Measurements from ENCODE around the gene ADARB2.
"Not testable (repeated sequence)": the region's sequence is repeated elsewhere in the genome, so short reads cannot be mapped to it uniquely, and the experiment has no call there.

The ADARB2 gene

DNA sequence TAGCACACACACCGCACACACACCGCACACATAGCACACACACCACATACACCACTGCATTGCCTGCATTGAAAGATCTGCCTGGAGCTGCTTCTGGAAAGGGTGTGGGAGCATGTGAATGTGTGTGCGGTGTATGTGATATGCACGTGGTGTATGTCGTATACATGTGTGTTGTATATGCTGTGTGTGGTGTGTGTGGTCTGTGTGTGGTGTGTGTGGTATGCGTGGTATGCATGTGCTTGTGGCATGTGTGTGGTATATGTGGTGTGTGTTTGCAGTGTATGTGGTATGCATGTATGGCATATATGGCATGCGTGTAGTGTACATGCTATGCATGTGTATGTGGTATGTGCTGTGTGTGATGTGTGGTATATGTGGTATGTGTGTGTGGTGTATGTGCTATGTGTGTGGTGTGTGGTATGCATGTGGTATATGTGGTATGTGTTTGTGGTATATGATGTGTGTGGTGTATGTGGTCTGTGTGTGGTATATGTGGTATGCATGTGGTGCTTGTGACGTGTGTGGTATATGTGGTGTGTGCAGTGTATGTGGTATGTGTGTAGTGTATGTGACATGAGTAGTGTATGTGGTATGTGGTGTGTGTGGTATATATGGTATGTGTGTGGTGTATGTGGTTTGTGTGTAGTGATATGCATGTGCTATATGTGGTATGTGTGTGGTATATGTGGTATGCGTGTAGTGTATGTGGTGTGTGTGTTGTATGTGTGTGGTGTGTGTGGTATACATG lies 505.0 kb downstream of the ADARB2 start:
- DNase-seq, result no peak

DNA sequence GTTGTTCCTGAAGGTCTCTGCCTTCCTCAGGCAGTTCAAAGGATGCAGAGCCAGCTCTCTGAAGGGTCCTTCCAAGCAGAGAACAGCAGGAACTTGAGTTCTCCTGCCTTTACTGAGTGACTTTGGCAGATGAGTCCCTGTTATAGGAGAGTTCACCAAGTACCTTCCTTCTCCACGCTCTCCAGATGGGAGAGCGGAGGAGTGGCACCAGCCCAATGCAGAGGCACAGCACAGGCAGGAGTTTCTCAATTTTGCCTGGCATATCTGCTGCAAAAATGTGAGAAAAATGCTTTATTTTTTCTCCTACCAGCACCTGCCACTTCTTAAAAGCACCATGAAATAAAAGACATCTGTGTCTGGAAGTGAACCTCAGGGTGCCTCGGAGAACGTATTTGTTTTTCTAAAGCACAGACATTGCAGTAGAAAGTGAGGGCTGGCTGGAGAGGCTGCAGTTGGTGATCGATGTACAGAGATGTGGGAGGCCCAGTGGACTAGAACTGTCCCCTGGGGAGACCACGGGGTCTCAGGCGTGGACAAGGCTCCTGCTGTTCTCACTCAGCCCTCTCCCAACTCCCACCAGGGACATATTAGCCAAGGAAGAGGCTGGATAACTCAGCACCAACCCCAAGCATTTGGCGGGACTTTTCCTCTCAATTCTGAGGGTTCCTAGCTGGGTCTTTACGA lies 506.6 kb downstream of the ADARB2 start:
- DNase-seq, result no peak

DNA sequence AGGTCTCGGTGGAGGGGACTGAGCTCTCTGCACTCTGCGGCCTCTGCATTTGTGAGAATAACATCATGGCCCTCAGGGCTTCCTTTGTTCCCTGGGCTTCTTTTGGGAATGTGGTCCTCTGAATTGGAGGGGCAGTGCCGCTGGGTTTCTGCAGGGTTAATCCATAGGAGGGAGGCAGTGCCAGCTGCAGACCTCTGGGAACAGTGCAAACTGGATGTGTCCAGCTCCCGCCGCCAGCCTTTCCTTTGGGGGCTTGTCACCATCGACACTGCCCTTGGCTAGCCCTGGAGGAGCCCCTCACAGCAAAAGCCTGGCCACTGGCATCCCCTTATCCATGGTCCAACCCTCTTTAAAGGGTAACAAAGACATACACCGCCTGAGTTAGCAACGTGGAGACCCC lies 507.2 kb downstream of the ADARB2 start:
- DNase-seq, result no peak

DNA sequence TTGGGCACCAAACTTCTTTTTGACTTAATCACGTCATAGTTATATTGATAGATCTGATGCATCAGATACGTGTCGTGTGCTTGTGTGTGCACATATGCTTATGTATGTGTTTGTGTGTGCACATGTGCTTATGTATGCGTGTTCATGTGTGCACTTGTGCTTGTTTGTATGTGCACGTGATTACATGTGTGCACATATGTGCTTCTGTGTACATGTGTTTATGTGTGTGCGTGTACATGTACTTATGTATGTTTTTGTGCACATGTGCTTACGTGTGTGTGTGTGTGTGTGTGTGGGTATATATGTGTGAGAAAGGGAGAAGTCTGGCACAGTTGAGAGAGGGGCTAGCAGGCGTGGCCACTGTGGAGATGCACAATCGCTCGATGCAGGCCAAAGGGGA lies 507.8 kb downstream of the ADARB2 start:
- no peak for DNase-seq

DNA sequence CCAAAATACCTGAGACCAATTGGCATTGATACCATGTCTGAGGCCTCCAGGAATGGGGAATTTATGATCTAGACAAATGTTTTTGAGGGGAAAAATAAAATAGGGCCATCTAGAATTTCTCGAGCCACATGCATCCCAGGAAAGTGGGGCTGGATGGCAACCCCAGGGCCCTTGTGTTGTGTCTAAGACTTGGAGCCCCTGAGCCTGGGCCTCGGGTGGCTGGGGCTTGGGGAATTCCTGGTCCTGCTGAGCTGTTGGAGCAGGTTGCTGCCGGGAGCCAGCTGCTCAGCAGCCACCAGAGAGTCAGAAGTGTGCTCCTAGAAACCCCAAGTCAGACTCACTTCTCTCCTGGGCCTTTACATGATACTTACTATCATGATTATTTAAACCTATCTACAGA lies 508.2 kb downstream of the ADARB2 start:
- DNase-seq, result no peak

DNA sequence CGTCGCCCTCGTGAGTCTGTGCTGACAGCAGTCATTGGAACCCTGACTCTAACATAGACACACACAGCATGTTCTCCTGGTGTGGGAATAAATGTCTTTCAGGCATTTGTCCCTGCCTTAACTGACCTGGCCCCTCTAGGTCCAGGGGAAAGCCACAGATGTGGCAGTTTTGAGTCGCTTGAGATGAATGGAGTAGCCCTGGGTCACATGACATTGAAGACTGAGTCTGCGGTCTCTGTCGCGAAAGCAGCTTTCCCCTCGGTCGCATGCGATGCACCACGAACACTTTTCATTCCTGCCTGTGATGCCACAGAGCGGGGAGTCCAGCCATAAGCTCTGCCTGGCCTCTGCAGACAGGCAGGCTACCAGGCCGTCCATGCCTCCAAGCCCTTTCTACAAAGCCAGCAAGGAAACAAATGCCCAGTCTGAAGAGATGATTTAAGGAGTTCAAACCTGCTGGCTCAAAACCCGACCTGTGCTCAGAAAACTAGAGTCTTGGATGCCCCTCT lies 508.8 kb downstream of the ADARB2 start:
- no peak for DNase-seq

DNA sequence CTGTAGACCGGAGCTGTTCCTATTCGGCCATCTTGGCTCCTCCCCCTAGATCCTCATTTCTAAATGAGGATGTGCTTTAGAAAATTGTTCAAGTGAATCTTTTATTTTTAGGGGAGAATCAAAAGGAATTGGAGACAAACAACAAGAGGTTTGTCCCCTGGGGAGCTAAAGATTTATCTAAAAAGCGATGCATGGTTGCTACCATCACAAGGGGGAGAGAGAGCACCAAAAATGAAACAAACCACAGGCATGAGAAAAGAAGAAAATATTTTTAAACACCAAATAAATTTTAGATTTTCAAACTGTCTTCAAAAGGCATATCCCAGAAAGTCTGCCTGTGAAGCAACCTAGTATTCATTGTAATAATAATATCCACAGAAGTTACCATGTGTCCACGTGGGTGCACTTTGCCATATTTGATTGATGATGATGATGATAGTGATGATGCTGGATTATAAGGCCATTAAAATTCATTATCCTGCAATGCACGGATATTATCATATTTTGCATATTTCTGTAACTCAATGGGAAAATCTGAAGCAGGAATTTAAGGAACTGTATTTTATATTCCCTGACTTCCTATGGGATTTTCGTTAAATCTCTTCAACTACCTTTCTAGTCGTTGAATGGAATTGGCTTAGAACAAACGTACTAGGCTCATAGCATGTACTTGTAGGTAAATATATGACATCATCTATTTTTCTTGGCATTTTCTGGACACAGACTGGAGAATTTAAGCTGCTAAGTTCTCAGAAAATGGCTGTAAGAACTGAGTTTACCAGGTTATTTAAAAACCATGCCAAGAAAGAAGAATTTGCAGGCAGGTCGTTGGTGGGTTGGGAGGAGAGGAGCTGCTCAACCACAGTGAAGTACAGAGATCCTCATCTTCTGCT lies 509.6 kb downstream of the ADARB2 start:
- DNase-seq, result no peak

DNA sequence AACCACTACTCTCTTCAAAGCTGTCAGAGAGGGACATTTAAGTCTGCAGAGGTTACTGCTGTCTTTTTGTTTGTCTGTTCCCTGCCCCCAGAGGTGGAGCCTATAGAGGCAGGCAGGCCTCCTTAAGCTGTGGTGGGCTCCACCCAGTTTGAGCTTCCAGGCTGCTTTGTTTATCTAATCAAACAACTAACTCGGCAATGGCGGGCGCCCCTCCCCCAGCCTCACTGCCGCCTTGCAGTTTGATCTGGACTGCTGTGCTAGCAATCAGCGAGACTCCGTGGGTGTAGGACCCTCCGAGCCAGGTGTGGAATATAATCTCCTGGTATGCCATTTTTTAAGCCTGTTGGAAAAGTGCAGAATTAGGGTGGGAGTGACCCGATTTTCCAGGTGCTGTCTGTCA lies 510.4 kb downstream of the ADARB2 start:
- not testable (repeated sequence) for DNase-seq

DNA sequence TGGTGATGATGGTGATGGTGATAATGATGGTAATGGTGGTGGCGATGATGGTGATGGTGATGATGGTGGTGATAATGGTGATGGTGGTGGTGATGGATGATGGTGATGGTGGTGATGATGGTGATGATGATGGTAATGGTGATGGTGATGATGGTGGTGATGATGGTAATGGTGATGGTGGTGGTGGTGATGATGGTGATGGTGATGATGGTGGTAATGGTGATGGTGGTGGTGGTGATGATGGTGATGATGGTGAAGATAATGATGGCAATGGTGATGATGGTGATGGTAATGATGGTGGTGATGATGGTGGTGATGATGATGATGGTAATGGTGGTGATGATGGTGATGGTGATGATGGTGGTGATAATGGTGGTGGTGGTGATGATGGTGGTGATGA lies 517.5 kb downstream of the ADARB2 start:
- DNase-seq, result not testable (repeated sequence)

DNA sequence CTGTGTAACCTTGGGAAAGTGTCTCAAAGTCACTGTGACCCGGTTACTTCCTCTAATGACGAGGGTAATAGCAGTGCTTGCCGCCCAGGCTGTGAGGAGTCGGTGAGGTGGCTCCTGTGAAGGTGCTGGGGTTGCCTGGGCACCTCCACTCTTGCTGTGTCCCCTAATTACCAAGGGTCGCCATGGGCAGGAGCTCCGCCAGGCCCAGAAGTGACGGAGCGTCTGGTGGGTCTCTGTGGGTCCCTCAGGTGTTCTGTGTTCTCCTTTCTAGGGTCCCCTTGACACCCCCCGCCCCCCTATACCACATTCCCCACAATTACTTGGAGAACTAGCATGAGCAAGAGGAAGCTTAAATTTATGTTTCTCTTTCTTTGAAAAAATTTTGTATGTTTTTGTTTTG lies 519.7 kb downstream of the ADARB2 start:
- no peak for DNase-seq

DNA sequence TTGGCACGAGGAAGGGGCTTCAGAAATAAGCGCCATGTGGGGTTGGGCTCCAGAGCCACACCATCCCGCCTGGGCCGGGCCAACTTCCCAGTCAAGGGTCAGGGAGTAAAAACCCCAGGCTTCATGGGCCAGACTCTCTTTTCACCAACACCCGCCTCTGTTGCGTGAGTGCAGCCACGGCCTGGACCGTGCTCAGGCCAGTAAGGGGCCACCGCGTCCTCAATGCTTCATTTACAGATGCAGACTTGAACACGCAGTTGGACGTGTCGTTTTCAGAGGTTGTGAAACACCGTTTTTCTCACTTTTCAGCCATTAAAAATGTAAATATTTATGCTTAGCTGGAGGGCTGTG lies 520.1 kb downstream of the ADARB2 start:
- DNase-seq, result no peak

DNA sequence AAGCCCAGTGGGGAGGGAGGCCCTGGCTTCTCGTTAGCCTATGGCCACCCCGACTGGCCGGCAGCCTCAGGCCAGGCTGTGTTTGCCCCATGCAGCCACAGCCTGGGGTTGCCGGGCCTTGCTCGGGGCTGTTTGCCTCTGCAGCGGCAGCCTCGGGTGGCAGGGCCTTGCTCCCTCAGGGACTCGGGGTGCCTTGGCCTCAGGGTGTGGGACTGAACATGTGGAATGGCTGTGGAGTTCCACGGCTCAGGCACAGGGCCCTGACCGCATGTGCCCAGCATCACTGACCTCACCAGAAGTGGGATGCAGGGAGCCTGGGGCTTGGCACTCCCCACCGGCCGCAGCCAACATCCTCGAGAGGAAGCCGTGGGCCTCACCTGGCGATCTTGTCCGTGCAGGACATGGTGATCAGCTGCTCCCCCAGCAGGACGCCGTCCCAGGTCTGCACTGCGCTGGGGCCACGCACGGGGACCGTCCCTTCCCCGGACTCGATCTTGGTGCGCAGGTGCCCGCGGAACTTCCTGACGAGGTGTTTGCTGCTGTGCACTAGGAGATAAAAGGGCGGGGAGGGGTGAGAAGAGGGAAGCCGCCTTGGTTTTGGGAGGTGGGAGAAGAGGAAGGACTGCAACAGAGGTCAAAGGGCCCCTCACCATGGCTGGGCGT lies 520.6 kb downstream of the ADARB2 start:
- no peak for DNase-seq

DNA sequence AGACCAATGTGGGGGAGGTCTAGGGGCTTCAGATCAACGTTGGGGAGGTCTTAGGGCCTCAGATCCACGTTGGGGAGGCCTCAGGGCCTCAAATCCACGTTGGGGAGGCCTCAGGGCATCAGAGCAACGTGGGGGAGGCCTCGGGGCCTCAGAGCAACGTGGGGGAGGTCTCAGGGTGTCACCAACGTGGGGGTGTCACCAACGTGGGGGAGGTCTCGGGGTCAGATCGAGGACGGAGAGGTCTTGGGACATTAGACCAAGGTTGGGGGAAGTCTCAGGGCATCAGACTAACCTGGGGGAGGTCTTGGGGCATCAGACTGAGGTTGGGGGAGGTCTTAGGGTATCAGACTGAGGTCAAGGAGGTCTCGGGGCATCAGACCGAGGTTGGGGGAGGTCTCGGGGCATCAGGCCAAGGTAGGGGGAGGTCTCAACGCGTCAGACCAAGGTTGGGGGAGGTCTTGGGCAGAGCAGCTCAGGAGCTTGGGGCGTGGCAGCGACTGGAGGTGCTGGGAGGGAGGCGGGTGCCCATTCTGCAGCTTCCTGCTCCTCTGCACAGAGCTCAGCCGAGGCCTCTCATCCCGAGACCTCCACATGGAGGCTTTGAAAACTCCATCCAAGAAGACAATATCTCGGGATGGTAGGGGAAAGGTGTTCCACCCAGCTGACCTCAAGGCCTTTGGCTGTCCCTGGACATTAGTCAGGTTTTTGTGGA lies 521.3 kb downstream of the ADARB2 start:
- no peak for DNase-seq

DNA sequence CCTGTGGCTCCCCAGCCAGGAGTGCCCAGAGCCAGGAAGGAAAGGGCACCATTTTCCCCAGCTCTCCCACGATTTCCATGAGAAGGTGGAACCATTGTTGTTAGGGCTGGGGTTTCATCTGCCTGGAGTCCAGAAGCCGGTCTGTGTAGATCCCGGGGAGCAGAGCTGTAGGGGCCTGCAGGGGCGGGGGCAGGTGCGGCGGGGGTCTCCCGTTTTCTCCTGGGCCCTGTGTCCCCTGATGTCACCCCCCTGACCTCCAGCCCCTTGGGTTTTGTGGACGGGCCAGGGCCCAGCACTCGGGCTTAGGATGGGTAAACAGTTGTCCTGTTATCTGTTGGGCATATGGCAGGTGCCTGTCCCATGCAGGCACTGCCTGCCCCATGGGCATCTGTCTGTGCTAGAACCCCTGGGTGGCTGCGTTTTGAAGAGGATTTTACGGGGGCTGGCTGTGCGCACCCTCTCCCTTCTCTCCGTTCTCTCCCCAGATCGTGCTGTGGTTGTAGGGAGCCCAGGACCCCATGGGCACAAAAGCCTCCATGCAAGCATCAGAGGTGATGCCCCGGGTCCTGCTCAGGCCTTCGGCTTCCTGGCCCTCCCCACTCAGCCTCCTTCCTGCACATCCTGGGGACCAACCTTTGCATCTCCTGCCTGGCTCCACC lies 522.3 kb downstream of the ADARB2 start:
- no peak for DNase-seq

DNA sequence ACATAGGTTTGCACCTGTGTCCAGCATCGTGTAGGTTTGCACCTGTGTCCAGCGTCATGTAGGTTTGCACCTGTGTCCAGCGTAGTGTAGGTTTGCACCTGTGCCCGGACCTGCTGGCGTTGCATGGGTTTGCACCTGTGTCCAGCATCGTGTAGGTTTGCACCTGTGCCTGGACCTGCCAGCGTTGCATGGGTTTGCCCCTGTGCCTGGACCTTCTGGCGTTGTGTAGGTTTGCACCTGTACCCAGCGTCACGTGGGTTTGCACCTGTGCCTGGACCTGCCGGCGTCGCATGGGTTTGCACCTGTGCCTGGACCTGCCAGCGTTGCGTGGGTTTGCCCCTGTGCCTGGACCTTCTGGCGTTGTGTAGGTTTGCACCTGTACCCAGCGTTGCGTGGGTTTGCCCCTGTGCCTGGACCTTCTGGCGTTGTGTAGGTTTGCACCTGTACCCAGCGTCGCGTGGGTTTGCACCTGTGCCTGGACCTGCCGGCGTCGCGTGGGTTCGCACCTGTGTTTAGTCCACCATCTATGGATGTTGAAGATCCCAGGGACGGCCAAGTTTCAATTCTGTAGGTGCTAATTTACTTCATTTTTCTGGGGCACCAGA lies 523.2 kb downstream of the ADARB2 start:
- no peak for DNase-seq

DNA sequence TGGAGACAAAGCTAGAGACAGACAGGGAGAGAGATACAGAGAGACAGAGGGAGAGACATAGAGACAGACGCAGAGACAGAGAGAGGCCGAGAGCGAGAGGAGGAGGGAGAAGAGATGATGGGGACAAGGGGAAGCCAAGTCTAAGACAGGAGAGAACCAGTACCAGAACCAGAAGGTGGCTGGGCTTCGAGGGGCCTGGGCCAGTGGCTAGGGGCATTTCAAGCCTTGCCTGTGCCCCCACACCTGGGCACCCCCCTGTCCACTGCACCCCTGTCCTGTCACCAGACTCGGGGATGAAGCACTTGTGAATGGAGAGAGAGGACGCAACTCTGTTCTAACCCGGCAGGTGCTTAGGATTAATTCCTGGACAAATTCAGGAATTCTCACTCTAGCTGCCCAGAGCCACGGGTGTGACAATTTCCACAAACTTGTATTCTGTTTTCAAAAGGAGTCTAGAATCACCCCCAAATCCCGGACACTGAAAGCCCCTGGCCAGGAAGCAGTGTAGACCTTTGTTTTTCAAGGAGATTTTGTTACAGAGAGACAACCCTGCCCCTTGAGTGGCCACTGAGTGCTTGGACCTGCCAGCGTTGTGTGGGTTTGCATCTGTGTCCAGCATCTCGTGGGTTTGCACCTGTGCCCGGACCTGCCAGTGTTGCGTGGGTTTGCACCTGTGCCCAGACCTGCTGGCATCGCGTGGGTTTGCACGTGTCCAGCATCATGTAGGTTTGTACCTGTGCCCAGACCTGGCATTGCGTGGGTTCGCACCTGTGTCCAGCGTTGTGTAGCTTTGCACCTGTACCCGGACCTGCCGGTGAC lies 523.9 kb downstream of the ADARB2 start:
- DNase-seq, result no peak

DNA sequence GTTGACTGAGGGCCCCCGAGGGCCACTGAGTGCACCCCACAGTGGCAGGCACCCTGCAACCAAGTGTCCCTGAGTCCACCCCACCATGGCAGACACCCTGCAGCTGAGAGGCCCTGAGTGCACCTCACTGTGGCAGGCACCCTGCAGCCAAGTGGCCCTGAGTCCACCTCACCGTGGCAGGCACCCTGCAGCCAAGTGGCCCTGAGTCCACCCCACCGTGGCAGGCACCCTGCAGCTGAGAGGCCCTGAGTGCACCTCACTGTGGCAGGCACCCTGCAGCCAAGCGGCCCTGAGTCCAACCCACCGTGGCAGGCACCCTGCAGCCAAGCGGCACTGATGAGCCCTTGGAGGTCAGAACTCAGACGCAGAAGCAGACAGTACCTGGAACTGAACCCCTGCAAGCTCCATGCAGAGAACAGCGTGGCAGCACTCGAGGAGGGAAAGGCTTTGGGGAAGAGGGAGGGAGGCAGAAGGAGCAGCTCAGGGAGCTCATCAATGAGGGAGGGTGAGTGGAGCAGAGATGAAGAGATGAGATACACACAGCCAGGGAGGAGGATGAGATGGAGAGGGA lies 524.7 kb downstream of the ADARB2 start:
- no peak for DNase-seq

DNA sequence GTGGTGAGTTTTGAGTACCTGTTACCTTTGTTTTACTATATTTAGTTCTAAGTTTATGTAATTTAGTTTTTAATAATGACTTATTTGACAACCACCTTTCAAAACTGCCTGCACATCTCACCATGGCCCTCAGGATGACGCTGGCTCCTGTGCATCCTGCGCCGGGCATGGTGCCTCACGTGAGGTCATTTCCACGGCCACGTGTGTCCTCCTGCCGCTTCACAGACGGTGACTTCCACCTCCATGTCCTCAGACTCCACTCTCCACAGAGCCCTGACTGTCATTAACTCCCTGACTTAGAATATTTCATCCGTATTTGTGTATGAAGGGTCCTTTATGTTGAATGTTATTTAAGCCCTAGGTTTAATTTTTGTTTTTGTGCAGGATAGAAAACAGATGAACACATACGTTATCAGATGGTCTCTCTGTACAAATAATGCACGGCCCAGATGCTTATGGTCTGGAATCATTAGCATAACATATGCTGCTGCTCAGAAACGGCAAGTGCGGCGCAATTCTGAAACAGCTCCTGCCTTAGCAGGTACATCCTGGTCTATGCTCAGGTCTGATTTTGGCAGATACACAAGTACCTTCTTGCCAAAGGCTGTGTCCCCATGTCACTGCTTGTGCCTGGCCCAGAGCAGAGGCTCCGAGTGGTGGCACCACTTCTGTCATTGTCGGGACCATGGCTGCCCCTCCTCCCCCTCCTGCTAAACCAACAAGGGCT lies 525.3 kb downstream of the ADARB2 start:
- peak; percentile 35 for DNase-seq

DNA sequence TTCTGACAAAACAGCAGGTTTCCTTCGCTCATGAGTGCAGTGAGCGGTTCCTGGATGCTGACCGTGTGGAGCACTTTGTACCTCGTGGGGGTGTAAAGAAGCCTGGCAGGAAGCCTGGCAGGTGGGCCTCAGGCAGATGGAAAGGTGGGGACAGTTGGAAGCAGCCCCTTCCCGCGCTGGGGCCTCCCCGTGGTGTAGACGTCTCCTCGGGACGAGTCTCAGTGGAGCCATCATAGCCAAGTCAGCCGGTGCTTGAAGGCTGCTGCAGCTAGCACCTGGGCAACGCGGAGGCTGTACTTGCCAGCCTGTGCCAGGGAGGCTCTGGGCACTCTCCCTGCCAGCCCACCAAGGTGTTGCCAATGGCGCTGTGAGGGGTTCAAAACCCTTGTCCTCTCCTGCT lies 526.7 kb downstream of the ADARB2 start:
- no peak for DNase-seq

Measured in DMS 273 treated with DMSO at 0.1 percent for 48 hours (cell line).